ENCODE data around the gene PSENEN.
"Not testable (repeated sequence)": the region's sequence is repeated elsewhere in the genome, so short reads cannot be mapped to it uniquely, and the experiment has no call there.

PSENEN gene

GRCh38 chr19:35751839-35752745 lies 6.6 kb downstream of the PSENEN start:
- no peak for DNase-seq (ENCODE audit: low read depth)

DNA sequence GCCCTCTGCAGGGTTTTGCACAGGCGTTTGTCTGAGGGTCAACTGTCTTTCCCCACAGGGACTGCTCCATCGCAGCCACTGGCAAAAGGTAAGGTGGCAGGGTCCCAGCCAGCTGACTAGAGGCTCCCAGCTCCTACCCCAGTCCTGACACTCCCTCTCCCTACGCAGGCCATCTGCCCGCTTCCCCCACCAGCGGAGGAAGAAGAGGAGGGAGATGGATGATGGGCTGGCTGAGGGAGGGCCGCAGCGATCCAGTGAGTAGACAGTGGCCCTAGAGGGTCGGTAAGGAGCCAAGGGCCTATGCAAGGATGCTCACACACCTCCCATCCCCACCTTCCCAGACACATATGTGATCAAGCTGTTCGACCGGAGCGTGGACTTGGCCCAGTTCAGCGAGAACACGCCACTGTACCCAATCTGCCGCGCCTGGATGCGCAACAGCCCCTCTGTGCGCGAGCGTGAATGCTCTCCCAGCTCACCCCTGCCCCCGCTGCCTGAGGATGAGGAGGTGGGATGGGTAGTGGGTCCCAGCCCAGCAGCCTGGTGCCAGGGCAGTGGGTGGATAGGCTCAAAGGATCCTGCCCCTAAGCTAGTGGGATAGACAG lies 7.4 kb downstream of the PSENEN start:
- DNase-seq (ENCODE audit: low read depth) = no peak

- DNase-seq (ENCODE audit: low read depth) = no peak
Measured at GRCh38 chr19:35753634-35754369, 8.4 kb downstream of the PSENEN start.

DNA sequence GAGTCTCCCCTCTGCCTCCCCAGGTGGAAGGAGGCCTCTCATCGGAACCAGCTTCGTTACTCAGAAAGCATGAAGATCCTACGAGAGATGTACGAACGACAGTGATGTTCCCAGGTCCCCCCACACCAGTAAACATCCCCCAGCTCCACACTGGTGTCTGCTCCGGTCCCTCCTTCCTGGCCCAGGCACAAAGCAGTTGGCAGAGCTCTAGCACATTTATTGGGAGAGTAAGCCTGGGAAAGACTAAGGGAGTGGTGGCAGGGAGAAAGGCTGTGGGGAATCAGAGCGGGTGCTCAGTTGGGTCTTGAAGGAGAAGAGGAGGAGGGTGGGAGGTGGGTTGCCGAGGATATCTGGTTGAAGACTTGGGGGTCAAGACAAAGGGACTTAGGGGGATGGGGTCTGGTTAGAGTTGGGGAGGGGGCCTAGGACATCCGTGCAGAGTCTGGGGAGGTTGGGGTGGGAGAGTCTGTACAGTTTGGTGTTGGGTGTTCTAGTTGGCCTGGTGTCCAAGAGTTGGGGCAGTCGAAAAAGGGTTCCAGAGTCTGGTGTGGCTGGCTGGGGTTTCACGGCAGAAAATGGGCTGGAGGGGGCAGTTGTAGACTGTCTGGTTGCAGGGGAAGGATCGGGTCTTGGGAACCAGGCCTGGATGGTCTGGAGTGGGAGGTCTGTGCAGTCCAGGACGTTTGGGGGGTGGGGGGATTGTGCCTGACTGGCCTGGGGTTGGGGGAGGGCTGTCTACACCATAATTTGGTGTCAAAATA lies 9.1 kb downstream of the PSENEN start:
- DNase-seq (ENCODE audit: low read depth) = no peak

DNA sequence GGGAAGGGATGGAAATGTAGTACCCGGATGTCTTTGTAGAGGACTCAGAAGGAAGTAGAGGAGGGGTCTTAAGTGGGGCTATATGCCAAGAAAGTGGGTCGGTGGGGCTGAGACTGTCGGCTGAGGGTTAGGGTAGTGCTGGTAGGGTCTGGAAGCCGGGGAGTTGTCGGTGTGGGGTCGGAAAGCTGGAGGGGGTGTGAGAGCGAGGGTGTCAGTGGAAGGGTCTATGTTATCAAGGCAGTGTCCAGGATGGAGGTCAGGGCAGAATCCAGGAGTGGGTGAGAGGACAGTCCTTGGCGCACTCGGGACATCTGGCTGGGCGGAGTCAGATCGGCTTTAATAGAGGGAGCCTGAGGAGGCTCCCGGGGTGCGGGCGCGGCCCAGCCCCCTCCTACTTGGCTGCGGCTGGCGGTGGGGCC lies 9.7 kb downstream of the PSENEN start:
- no peak for DNase-seq (ENCODE audit: low read depth)

DNA sequence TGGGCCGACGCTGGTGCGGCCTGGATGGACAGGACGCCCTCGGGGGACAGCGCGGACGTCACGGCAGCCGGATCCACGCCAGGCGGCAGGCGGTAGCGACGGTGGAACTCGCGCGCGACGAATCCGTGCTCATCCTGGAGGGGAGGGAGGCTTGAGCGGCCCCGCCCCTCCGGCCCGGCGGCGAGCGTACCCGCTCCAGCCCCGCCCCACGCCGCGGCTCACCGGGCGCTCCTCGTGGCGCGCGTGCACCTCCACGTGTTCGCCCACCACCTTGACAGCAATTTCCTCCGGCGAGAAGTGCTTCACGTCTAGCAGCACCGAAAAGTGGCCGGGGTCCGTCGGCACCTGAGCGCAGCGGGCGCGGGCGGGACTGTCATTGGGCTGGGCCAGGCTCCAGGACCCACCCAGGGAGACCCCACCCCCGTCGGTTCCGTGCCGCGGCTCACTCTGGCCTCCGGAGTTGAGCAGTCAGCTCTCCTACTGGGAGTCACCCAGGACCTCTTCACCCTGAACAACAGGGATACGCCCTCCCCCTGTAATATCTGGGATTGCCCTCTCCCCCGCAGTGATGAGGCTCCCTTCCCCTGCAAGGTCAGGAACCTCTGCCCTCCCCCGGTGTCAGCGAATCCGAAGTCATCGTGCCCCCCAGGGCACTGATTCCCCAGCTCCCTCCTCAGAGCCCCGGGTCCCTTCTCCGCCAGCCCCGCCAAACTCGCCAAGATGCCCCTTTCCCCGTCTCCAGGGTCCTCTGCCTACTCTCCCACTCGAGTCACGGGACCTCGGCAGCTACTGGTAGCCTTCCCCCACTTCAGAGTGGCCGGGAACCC lies 10.3 kb downstream of the PSENEN start:
- peak; percentile 53 for DNase-seq (ENCODE audit: low read depth)

- no peak for DNase-seq (ENCODE audit: low read depth)
Measured at GRCh38 chr19:35756377-35757230, 11.2 kb downstream of the PSENEN start, which contains the start of gene HSPB6. Gene HSPB6 (minus strand): TSS chr19:35757029. CDS start chr19:35757008, 21 bp downstream.

DNA sequence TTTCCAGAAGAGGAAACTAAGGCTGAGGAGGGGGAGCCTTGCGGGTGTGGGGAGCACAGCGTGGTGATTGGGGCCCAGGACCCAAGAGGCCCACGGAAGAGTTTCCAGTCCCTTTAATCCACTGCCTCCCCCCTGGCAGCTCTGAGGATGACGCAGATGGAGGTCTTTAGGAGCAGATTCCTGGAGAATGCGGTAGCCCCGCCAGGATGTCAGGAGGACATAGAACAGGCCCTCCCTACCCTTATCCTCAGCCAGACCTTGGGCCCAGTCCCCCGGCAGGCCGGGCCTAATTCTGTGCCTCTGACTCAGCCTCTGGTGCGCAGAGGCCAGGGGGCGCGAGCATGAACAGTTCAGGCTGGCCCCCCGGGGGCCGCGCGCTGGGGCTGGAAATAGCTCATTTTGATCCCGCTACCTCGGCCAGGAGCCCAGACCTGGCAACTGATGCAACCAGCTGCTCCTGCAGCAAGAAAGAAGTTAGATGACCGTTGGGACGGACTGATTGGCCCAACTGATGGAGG lies 11.8 kb downstream of the PSENEN start:
- no peak for DNase-seq (ENCODE audit: low read depth)

DNA sequence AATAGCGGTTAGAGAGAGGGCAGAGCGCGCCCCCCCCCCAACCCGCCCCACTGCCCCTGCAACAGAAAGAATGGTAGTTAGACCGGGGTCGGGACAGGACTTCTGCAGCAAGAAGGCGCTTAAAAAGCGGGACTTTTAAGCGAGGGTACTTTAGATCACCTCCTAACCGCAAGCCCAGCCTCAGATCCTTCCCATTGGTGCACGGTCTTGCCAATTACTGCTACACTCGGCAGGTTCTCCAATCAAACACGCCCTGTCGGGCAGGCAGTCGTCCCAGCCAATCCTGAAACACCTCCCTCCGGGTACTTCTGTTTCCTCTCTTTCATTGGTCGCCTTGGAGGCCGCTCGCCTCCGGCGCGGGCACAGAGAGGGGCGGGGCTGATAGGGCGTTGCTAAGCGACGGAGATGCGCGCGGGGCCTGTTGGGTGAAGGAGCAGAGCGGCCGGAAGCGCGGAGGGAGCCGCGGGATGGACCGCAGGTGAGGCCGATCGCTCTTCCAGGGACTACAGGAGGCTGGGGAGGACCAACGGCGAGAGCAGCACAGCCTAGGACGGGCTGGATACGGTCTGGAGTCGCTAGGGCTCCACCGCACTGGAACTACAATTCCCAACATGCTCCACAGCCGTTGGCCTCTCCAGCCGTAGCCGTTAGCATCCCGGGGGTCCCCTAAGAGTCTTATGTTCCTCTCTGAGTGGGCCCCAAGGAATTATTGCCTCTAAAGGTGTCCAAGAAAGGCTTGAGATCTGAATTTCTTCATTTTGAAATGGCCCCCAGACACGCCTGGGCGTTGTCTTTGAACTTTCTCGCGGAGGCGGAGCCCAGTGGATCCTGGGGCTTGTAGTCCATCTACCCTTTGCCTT lies 12.5 kb downstream of the PSENEN start, which contains the start of gene PROSER3:
Gene PROSER3, plus strand, starts transcription at position 428 of the 860 bp plus-strand sequence. Its CDS starts 40 bp downstream, at position 468.
- peak; percentile 98 for DNase-seq (ENCODE audit: low read depth)

DNA sequence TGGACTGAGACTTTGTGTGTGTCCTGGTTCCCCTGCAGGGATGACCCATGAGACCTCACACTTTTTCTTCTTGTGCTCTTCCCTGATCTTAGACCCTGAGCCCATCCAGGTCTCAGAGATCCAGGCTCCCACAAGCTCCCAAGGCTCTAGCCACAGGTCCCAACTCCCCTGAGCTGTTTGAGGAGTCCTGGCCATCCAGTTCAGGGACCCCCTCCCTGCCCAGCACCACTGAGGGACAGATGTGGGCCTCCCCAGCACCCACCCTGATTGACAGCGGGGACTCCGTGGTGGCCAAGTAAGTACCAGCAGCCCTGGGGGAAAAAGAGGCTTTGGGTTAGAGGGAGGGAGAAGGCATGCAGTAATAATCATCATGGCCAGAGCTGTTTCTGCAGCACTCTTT lies 14.2 kb downstream of the PSENEN start:
- no peak for DNase-seq (ENCODE audit: low read depth)

DNA sequence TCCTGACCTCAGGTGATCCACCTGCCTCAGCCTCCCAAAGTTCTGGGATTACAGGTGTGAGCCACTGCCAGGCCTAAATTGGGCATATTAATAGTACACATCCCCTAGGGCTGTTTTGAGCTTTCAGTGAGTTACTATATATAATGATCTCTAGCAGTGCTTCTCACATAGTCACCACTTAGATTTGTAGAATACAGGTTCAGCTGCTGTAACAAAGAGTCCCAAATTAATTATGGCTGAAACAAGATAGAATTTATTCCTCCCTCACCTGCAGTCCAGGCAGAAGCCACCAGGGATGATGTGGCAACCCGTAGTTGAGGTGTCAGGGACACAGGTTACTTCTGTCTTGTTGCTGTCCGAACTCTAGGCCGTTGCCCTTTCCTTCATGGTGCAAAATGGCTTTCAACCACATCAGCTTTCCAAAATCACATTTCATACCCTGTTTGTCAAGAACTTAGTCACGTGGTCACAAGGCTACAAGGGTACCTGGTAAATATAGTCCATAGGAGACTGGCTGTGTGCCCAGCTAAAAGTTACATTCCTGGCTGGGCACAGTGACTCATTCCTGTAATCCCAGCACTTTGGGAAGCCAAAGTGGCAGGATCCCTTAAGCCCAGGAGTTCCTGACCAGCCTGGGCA lies 15.4 kb downstream of the PSENEN start:
- DNase-seq (ENCODE audit: low read depth) = no peak

GRCh38 chr19:35764432-35765315 lies 19.2 kb downstream of the PSENEN start:
- DNase-seq (ENCODE audit: low read depth) = no peak

GRCh38 chr19:35766571-35767104 lies 21.2 kb downstream of the PSENEN start:
- no peak for DNase-seq (ENCODE audit: low read depth)

DNA sequence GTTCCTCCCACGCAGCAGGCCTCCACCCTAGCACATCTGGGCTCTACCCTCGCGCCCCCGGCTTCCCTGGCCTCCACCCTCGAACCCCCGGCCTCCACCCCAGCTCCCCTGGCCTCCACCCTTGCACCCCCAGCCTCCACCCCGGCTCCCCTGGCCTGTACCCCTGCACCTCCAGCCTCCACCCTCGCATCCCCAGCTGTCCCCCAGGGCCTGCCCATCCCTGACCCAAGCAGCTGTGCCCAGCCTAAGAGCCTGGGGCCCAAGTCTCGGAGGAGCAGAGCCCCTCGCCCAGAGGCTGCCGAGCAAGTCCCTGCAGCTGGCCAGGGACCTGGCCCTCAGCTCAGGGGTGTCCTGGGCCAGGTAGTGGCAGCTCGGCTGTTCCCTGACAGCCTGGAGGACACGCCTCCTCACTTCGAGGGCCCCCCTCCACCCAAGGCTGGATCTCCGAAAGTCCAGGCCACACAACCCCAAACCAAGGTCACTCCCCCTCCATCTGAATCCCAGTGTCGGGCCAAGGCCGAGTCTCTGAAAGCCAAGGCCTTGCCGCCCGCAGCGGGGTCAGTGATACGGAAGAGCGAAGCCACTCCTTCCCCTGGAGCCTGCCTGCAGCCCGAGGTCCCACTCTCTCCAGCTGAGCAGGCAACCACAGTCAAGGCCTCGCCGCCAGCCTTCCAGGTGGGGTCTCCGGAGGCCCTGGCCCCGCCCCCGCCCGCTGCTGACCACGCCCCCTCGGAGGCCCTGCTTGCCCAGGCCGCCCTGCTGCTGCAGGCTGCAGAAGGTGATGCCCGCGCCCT lies 22.0 kb downstream of the PSENEN start:
- DNase-seq (ENCODE audit: low read depth) = no peak

GRCh38 chr19:35768082-35768421 lies 22.6 kb downstream of the PSENEN start:
- DNase-seq (ENCODE audit: low read depth) = no peak

GRCh38 chr19:35772362-35772761 lies 26.9 kb downstream of the PSENEN start:
- DNase-seq (ENCODE audit: low read depth) = not testable (repeated sequence)

Measured in activated T-helper 1 cell treated with Interleukin-2 at 50 U/mL for 16 hours (primary cell).